HepG2 (cell line): ENCODE measurements around the gene TBC1D22A. TPM values are rescaled to one million over a fixed set of nuclear protein-coding genes. Genes with fewer than 3 reads are reported as not detected.

Experiments used
- GFI1 ChIP-seq: sonication (generic); formaldehyde crosslinking; IDR thresholded peaks from 2 replicates; pipeline ENCODE4 v1.5.0; 2020; ENCODE audit warnings: missing genetic modification reagents, mild to moderate bottlenecking, borderline replicate concordance
- HDAC1 ChIP-seq: sonication (generic); formaldehyde crosslinking; IDR thresholded peaks from 2 replicates; pipeline ENCODE4 v1.5.1; 2020; ENCODE audit warnings: mild to moderate bottlenecking, missing genetic modification reagents
- JDP2 ChIP-seq: sonication (generic); formaldehyde crosslinking; IDR thresholded peaks from 2 replicates; pipeline ENCODE4 v1.8.1; 2022; ENCODE audit warnings: missing genetic modification reagents, borderline replicate concordance
- NAIF1 ChIP-seq: sonication (generic); formaldehyde crosslinking; IDR thresholded peaks from 2 replicates; pipeline ENCODE4 v1.5.0; 2020; ENCODE audit warnings: mild to moderate bottlenecking, missing genetic modification reagents, borderline replicate concordance
- PCBP1 ChIP-seq: fragments of 200-400 bp; formaldehyde crosslinking; IDR thresholded peaks from 2 replicates; pipeline ENCODE4 v1.6.1; 2017; ENCODE audit warnings: mild to moderate bottlenecking, low read depth, low read length, borderline replicate concordance
- SALL1 ChIP-seq: sonication (generic); formaldehyde crosslinking; IDR thresholded peaks from 2 replicates; pipeline ENCODE4 v1.8.0; 2022; ENCODE audit warnings: mild to moderate bottlenecking, missing genetic modification reagents
- TEAD3 ChIP-seq: optimal IDR thresholded peaks from 2 replicates; pipeline ENCODE3; 2016; ENCODE audit warnings: borderline replicate concordance
- ZBTB7B ChIP-seq: sonication (generic); formaldehyde crosslinking; IDR thresholded peaks from 2 replicates; pipeline ENCODE4 v1.4.0; 2020; ENCODE audit warnings: missing genetic modification reagents
- ZMYM3 ChIP-seq: sonication (generic); formaldehyde crosslinking; IDR thresholded peaks from 2 replicates; pipeline ENCODE4 v1.5.1; 2020; ENCODE audit warnings: mild to moderate bottlenecking, missing genetic modification reagents
- ZNF430 ChIP-seq: sonication (generic); formaldehyde crosslinking; IDR thresholded peaks from 2 replicates; pipeline ENCODE4 v1.9.0; 2021; ENCODE audit warnings: mild to moderate bottlenecking, missing genetic modification reagents
- ZNF550 ChIP-seq: sonication (generic); formaldehyde crosslinking; IDR thresholded peaks from 2 replicates; pipeline ENCODE4 v1.4.0; 2020; ENCODE audit warnings: mild to moderate bottlenecking, missing genetic modification reagents, borderline replicate concordance
- ZNF567 ChIP-seq: sonication (generic); formaldehyde crosslinking; IDR thresholded peaks from 2 replicates; pipeline ENCODE4 v1.8.1; 2023; ENCODE audit warnings: mild to moderate bottlenecking, missing genetic modification reagents, borderline replicate concordance
- ZNF614 ChIP-seq: IDR thresholded peaks from 2 replicates; pipeline ENCODE4 v1.6.1; 2018; ENCODE audit warnings: missing biosample characterization, missing genetic modification reagents, inconsistent platforms, borderline replicate concordance
- polyA plus RNA-seq, 8 experiments: library from polyadenylated mRNA; depleted of rRNA in 3 of 8; stranded (reverse) in 7 of 8; unstranded in 1 of 8; fragments of >200 nt; fragmentation: Illumina TruSeq in 4 of 8; extraction: Trizol in 4 of 8; gene quantifications; 2 replicates each; pipeline versions ENCODE4 v1.2.1 to v1.2.3, GENCODE V29; 2011 to 2016; ENCODE audit warnings: low read depth in 4 of 8, missing spikeins in 1 of 8, mixed read lengths in 1 of 8; ENCODE audit not compliant: insufficient read depth in 1 of 8
- total RNA-seq, 5 experiments: library from RNA; depleted of rRNA; stranded (reverse); fragments of >200 nt; fragmentation: Illumina TruSeq; extraction: Trizol; gene quantifications; 2 replicates each; pipeline ENCODE4 v1.2.3, GENCODE V29; 2016; ENCODE audit warnings: low read depth in 1 of 5
- TF ChIP-seq, protein P1 (sequence below): sonication (generic); formaldehyde crosslinking; IDR thresholded peaks from 2 replicates; pipeline ENCODE4 v1.4.0; 2020; ENCODE audit warnings: mild to moderate bottlenecking, missing genetic modification reagents, borderline replicate concordance
- TF ChIP-seq, protein P2 (sequence below): sonication (generic); formaldehyde crosslinking; IDR thresholded peaks from 2 replicates; pipeline ENCODE4 v1.8.1; 2023; ENCODE audit warnings: mild to moderate bottlenecking, missing genetic modification reagents
- TF ChIP-seq, protein P3 (sequence below): sonication (generic); formaldehyde crosslinking; IDR thresholded peaks from 2 replicates; pipeline ENCODE4 v1.5.0; 2020; ENCODE audit warnings: mild to moderate bottlenecking, missing genetic modification reagents, borderline replicate concordance
- TF ChIP-seq, protein P4 (sequence below): IDR thresholded peaks from 2 replicates; pipeline ENCODE4 v1.6.1; 2016; ENCODE audit warnings: missing biosample characterization, missing genetic modification reagents, low read depth
- TF ChIP-seq, protein P5 (sequence below): sonication (generic); formaldehyde crosslinking; IDR thresholded peaks from 2 replicates; pipeline ENCODE4 v1.4.0; 2020; ENCODE audit warnings: missing genetic modification reagents, borderline replicate concordance

TBC1D22A gene
- total and polyA plus RNA-seq, 2 of the 13 experiments (the other 11 are each of a cell fraction or from before 2014, with no cell fraction given) = 17.3 to 18.0 TPM

DNA sequence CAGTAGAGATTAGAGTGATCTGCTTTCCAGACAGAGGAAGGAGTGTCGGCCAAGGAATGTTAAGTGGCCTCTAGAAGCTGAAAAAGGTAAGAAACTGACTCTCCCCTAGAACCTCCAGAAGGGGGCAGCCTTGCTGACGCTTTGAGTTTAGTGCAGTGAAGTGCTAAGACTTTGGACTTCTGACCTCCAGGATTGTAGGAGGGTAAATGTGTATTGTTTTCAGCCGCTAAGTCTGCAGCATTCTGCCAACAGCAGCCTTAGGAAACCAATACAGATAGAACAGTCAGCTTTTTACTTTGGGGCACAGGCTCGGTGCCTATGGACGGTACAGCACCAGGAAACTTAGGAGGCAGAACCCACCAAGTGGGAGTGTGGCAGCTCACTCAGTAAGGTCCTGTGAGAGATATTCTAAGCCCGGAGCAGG, 3.6 kb upstream of the TBC1D22A start (continued):
- TF ChIP-seq ZNF550 (CRISPR knock-in tag) (no peak), PCBP1 (no peak), NAIF1 (CRISPR knock-in tag) (no peak), ZNF567 (CRISPR knock-in tag) (no peak), SALL1 (CRISPR knock-in tag) (peak; percentile 17; the same call in 1 of the 2 replicates), TEAD3 (peak; percentile 63), JDP2 (CRISPR knock-in tag) (no peak), ZBTB7B (CRISPR knock-in tag) (0 out of 2 replicates have a peak, but pooled peaks have one; percentile 40), ZMYM3 (CRISPR knock-in tag) (peak; percentile 28; the same call in 1 of the 2 replicates), HDAC1 (CRISPR knock-in tag) (peak; percentile 54), ZNF430 (CRISPR knock-in tag) (0 out of 2 replicates have a peak, but pooled peaks have one; percentile 40), GFI1 (CRISPR knock-in tag) (peak; percentile 53; the same call in 1 of the 2 replicates), ZNF614 (peak; percentile 51; the same call in 1 of the 2 replicates)
- TF ChIP-seq, protein P1, sequence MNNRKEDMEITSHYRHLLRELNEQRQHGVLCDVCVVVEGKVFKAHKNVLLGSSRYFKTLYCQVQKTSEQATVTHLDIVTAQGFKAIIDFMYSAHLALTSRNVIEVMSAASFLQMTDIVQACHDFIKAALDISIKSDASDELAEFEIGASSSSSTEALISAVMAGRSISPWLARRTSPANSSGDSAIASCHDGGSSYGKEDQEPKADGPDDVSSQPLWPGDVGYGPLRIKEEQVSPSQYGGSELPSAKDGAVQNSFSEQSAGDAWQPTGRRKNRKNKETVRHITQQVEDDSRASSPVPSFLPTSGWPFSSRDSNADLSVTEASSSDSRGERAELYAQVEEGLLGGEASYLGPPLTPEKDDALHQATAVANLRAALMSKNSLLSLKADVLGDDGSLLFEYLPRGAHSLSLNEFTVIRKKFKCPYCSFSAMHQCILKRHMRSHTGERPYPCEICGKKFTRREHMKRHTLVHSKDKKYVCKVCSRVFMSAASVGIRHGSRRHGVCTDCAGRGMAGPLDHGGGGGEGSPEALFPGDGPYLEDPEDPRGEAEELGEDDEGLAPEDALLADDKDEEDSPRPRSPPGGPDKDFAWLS (CRISPR knock-in tag) = no peak
- TF ChIP-seq, protein P2, sequence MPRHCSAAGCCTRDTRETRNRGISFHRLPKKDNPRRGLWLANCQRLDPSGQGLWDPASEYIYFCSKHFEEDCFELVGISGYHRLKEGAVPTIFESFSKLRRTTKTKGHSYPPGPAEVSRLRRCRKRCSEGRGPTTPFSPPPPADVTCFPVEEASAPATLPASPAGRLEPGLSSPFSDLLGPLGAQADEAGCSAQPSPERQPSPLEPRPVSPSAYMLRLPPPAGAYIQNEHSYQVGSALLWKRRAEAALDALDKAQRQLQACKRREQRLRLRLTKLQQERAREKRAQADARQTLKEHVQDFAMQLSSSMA = 0 out of 2 replicates have a peak, but pooled peaks have one; percentile 11
- TF ChIP-seq, protein P3, sequence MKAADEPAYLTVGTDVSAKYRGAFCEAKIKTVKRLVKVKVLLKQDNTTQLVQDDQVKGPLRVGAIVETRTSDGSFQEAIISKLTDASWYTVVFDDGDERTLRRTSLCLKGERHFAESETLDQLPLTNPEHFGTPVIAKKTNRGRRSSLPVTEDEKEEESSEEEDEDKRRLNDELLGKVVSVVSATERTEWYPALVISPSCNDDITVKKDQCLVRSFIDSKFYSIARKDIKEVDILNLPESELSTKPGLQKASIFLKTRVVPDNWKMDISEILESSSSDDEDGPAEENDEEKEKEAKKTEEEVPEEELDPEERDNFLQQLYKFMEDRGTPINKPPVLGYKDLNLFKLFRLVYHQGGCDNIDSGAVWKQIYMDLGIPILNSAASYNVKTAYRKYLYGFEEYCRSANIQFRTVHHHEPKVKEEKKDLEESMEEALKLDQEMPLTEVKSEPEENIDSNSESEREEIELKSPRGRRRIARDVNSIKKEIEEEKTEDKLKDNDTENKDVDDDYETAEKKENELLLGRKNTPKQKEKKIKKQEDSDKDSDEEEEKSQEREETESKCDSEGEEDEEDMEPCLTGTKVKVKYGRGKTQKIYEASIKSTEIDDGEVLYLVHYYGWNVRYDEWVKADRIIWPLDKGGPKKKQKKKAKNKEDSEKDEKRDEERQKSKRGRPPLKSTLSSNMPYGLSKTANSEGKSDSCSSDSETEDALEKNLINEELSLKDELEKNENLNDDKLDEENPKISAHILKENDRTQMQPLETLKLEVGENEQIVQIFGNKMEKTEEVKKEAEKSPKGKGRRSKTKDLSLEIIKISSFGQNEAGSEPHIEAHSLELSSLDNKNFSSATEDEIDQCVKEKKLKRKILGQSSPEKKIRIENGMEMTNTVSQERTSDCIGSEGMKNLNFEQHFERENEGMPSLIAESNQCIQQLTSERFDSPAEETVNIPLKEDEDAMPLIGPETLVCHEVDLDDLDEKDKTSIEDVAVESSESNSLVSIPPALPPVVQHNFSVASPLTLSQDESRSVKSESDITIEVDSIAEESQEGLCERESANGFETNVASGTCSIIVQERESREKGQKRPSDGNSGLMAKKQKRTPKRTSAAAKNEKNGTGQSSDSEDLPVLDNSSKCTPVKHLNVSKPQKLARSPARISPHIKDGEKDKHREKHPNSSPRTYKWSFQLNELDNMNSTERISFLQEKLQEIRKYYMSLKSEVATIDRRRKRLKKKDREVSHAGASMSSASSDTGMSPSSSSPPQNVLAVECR (CRISPR knock-in tag) = peak; percentile 15; the same call in 1 of the 2 replicates
- TF ChIP-seq, protein P4, sequence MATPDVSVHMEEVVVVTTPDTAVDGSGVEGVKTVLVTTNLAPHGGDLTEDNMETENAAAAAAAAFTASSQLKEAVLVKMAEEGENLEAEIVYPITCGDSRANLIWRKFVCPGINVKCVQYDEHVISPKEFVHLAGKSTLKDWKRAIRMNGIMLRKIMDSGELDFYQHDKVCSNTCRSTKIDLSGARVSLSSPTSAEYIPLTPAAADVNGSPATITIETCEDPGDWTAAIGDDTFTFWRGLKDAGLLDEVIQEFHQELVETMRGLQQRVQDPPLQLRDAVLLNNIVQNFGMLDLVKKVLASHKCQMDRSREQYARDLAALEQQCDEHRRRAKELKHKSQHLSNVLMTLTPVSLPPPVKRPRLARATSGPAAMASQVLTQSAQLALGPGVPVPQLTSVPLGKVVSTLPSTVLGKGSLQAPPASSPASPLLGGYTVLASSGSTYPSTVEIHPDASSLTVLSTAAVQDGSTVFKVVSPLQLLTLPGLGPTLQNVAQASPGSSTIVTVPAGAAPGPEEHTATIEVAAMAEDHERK (CRISPR knock-in tag) = no peak
- TF ChIP-seq, protein P5, sequence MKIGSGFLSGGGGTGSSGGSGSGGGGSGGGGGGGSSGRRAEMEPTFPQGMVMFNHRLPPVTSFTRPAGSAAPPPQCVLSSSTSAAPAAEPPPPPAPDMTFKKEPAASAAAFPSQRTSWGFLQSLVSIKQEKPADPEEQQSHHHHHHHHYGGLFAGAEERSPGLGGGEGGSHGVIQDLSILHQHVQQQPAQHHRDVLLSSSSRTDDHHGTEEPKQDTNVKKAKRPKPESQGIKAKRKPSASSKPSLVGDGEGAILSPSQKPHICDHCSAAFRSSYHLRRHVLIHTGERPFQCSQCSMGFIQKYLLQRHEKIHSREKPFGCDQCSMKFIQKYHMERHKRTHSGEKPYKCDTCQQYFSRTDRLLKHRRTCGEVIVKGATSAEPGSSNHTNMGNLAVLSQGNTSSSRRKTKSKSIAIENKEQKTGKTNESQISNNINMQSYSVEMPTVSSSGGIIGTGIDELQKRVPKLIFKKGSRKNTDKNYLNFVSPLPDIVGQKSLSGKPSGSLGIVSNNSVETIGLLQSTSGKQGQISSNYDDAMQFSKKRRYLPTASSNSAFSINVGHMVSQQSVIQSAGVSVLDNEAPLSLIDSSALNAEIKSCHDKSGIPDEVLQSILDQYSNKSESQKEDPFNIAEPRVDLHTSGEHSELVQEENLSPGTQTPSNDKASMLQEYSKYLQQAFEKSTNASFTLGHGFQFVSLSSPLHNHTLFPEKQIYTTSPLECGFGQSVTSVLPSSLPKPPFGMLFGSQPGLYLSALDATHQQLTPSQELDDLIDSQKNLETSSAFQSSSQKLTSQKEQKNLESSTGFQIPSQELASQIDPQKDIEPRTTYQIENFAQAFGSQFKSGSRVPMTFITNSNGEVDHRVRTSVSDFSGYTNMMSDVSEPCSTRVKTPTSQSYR (CRISPR knock-in tag) = no peak
